ENCODE results near the gene PIK3R1. TPM values are rescaled to one million over a fixed set of nuclear protein-coding genes. Genes with fewer than 3 reads are reported as not detected.

The PIK3R1 gene
- total and polyA plus RNA-seq, 8 donors, result 9.2 to 280 (median 52.3) TPM

- no peak overlapping the region for H3K27ac ChIP-seq
- TF ChIP-seq POLR2AphosphoS5 (IDR thresholded peaks at IDR 0.05), result no peak
- H3K27me3 ChIP-seq, result no peaks in the 10 kb centered on the region
- H3K4me3 ChIP-seq, result no peak overlapping the region
- peaks cover 0 to 43% (median 8%) of the 10 kb centered on the region in 4 donors for H3K4me1 ChIP-seq
- H3K9me3 ChIP-seq, result no peaks in the 10 kb centered on the region
- intact Hi-C loops (cut with DNase I; ENCODE audit: low total_unique reads), result no loop called here
- H3K36me3 ChIP-seq, result peaks cover 52 to 77% (median 73%) of the 10 kb centered on the region in 4 donors
- DNase-seq, result no peak
- 51 to 71% (median 56%) methylated on average over 4 of the region's 4 CpGs for WGBS, 5 donors
Observed at GRCh38 chr5:68299105-68299504, 83.5 kb downstream of the PIK3R1 start.

GRCh38 chr5:68299575-68299974 is 84.0 kb downstream of the PIK3R1 start:
- no peak for TF ChIP-seq EP300 (IDR thresholded peaks at IDR 0.05)
- TF ChIP-seq CTCF (IDR thresholded peaks at IDR 0.05), result no peak
- TF ChIP-seq POLR2A (IDR thresholded peaks at IDR 0.05), result no peak
- TF ChIP-seq POLR2AphosphoS5 (IDR thresholded peaks at IDR 0.05), result no peak
- H3K4me1 ChIP-seq, result peaks cover 0 to 43% (median 9%) of the 10 kb centered on the region in 4 donors
- intact Hi-C loops (cut with DNase I; ENCODE audit: low total_unique reads), result no loop called here
- no peaks in the 10 kb centered on the region for H3K9me3 ChIP-seq
- H3K27ac ChIP-seq, result no peak overlapping the region
- no peak overlapping the region for H3K4me3 ChIP-seq
- DNase-seq, result no peak
- H3K36me3 ChIP-seq, result peaks cover 47 to 72% (median 68%) of the 10 kb centered on the region in 4 donors
- 95 to 99% (median 96%) methylated on average over 3 of the region's 3 CpGs for WGBS, 5 donors
- H3K27me3 ChIP-seq, result no peaks in the 10 kb centered on the region

- Histone ChIP-seq H3K9me3 (no peaks in the 10 kb centered on the region), H3K27me3 (no peaks in the 10 kb centered on the region), H3K4me1 (peaks cover 0 to 31% (median 9%) of the 10 kb centered on the region in 4 donors), H3K4me3 (no peak overlapping the region), H3K36me3 (peaks cover 13 to 36% (median 32%) of the 10 kb centered on the region in 4 donors), H3K27ac (peak overlapping the region in 1 of 5 donors; percentile 3)
- 48 to 59% (median 53%) methylated on average over 3 of the region's 3 CpGs for WGBS, 5 donors
- TF ChIP-seq EP300 (IDR thresholded peaks at IDR 0.05), result no peak
- TF ChIP-seq CTCF (IDR thresholded peaks at IDR 0.05), result no peak
- TF ChIP-seq POLR2A (IDR thresholded peaks at IDR 0.05), result no peak
- no peak for TF ChIP-seq POLR2AphosphoS5 (IDR thresholded peaks at IDR 0.05)
- no peak for DNase-seq
- intact Hi-C loops (cut with DNase I; ENCODE audit: low total_unique reads), result no loop called here
Observed at GRCh38 chr5:68303038-68303738, 87.6 kb downstream of the PIK3R1 start.

GRCh38 chr5:68303754-68304420 is 88.3 kb downstream of the PIK3R1 start:
- no peak for TF ChIP-seq POLR2A (IDR thresholded peaks at IDR 0.05)
- no peak for TF ChIP-seq CTCF (IDR thresholded peaks at IDR 0.05)
- TF ChIP-seq EP300 (IDR thresholded peaks at IDR 0.05), result no peak
- TF ChIP-seq POLR2AphosphoS5 (IDR thresholded peaks at IDR 0.05), result no peak
- intact Hi-C loops (cut with DNase I; ENCODE audit: low total_unique reads), result no loop called here
- WGBS, 5 donors, result 72 to 87% (median 83%) methylated on average over 4 of the region's 4 CpGs
- DNase-seq, result peak; percentile 29 to 52
- H3K36me3 ChIP-seq, result peaks cover 7 to 29% (median 25%) of the 10 kb centered on the region in 4 donors
- H3K9me3 ChIP-seq, result no peaks in the 10 kb centered on the region
- H3K4me3 ChIP-seq, result no peak overlapping the region
- no peaks in the 10 kb centered on the region for H3K27me3 ChIP-seq
- H3K4me1 ChIP-seq, result peaks cover 0 to 24% (median 6%) of the 10 kb centered on the region in 4 donors
- no peak overlapping the region for H3K27ac ChIP-seq

Data from stomach (tissue), 9 donors.